SHP77 (cell line): ENCODE measurements around the gene RBM15.

Source experiments
- DNase-seq, 2 experiments: peaks; one replicate each; lab custom pipeline; 2025; lab: John Stamatoyannopoulos, UW

Gene RBM15

DNA sequence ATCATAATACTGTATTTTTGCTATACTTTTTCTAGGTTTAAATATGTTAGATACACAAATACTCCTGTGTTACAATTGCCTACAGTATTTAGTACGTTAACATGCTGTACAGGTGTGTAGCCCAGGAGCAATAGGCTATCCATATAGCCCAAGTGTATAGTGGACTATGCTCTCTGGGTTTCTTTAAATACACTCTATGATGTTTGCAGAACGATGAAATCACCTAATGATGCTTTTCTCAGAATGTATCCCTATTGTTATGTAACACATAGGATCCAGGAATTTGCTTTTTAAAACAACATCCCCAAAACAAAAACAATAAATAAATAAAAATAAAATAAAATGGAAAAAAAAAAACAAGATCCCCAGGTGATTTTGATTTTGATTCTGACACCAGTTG is 18.1 kb upstream of the RBM15 start:
- no peak for DNase-seq

- no peak for DNase-seq
These were observed 17.3 kb upstream of the RBM15 start for GRCh38 chr1:110321846-110322245.

- no peak for DNase-seq
These were observed 14.5 kb upstream of the RBM15 start for GRCh38 chr1:110324667-110325066.

GRCh38 chr1:110326826-110327225 is 12.4 kb upstream of the RBM15 start:
- DNase-seq: no peak

DNA sequence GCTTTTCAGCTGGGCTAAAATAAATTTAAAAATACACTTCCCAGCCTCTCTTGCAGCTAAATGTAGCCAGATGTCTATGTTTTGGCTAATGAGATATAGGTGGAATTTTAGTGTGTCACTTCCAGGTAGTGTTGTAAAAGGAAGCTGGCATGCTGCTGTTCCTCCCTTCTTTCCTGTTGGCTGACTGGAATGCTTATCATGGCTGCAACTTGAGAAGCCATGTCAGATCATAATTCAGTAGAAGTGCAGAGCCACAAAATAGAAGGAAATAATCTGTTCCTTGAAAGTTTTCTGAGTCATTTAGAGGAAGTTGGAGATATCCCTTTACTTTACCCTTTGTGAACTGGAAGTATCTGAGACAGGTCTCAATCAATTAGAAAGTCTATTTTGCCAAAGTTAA is 10.9 kb upstream of the RBM15 start:
- DNase-seq: no peak

- DNase-seq: no peak
These were observed 10.5 kb upstream of the RBM15 start for GRCh38 chr1:110328700-110329099.

GRCh38 chr1:110335265-110335664 is 3.9 kb upstream of the RBM15 start:
- no peak for DNase-seq

DNA sequence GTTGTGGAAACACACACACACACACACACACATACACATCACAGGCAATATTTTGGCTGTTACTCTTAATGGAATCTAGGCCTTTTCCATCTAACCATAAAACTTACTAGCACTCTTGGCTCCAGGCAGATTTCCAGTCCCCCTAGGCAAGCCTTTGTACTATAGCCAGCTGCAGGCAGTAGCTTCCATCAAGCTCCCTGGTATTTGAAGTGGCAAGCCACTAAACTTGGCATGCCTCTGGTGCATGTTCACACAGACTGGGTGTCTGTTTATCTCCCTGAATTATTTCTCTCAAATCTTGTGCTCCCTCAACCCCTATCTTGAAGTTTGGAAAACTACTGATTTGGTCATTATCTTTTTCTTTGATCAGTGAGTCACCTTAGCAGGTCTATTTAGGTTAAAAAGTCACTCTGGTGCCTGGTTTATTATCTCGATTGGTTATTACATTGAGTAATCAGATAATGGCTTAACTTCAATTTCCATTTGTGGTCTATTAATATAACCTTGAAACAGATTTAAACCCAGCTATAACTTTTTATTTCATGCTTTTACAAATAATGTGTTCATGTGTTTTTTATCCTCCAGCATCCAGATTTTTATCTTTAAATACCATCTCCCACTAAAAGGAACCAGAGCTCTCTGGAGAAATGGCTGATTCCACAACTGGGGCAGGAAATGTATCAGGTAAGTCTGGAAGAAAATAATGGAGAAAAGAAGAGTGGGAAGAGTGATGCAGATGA is 2.7 kb upstream of the RBM15 start:
- peak in 1 of 2 experiments; percentile 12 for DNase-seq

- peak; percentile 25 to 53 for DNase-seq
These were observed 1.4 kb upstream of the RBM15 start for GRCh38 chr1:110337704-110338308.

- peak; percentile 87 to 90 for DNase-seq
These were observed 780 bp upstream of the RBM15 start for GRCh38 chr1:110338309-110338885.

DNA sequence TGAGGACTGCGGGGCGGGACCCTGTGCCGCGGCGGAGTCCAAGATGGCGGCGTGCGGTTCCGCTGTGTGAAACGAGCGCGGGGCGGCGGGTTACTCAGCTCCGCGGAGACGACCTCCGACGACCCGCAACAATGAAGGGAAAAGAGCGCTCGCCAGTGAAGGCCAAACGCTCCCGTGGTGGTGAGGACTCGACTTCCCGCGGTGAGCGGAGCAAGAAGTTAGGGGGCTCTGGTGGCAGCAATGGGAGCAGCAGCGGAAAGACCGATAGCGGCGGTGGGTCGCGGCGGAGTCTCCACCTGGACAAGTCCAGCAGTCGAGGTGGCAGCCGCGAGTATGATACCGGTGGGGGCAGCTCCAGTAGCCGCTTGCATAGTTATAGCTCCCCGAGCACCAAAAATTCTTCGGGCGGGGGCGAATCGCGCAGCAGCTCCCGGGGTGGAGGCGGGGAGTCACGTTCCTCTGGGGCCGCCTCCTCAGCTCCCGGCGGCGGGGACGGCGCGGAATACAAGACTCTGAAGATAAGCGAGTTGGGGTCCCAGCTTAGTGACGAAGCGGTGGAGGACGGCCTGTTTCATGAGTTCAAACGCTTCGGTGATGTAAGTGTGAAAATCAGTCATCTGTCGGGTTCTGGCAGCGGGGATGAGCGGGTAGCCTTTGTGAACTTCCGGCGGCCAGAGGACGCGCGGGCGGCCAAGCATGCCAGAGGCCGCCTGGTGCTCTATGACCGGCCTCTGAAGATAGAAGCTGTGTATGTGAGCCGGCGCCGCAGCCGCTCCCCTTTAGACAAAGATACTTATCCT is 430 bp downstream of the RBM15 start:
- peak in 1 of 2 experiments; percentile 39 for DNase-seq

DNA sequence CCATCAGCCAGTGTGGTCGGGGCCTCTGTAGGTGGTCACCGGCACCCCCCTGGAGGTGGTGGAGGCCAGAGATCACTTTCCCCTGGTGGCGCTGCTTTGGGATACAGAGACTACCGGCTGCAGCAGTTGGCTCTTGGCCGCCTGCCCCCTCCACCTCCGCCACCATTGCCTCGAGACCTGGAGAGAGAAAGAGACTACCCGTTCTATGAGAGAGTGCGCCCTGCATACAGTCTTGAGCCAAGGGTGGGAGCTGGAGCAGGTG is 961 bp downstream of the RBM15 start:
- no peak for DNase-seq

DNA sequence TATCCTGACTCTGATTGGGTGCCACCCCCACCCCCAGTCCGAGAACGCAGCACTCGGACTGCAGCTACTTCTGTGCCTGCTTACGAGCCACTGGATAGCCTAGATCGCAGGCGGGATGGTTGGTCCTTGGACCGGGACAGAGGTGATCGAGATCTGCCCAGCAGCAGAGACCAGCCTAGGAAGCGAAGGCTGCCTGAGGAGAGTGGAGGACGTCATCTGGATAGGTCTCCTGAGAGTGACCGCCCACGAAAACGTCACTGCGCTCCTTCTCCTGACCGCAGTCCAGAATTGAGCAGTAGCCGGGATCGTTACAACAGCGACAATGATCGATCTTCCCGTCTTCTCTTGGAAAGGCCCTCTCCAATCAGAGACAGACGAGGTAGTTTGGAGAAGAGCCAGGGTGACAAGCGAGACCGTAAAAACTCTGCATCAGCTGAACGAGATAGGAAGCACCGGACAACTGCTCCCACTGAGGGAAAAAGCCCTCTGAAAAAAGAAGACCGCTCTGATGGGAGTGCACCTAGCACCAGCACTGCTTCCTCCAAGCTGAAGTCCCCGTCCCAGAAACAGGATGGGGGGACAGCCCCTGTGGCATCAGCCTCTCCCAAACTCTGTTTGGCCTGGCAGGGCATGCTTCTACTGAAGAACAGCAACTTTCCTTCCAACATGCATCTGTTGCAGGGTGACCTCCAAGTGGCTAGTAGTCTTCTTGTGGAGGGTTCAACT is 2.1 kb downstream of the RBM15 start:
- DNase-seq: no peak

DNA sequence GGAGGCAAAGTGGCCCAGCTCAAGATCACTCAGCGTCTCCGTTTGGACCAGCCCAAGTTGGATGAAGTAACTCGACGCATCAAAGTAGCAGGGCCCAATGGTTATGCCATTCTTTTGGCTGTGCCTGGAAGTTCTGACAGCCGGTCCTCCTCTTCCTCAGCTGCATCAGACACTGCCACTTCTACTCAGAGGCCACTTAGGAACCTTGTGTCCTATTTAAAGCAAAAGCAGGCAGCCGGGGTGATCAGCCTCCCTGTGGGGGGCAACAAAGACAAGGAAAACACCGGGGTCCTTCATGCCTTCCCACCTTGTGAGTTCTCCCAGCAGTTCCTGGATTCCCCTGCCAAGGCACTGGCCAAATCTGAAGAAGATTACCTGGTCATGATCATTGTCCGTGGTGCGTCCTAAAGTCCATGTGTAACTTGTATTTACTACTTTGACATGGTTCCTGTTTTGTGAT is 2.7 kb downstream of the RBM15 start:
- no peak for DNase-seq

- no peak for DNase-seq
These were observed 4.1 kb downstream of the RBM15 start for GRCh38 chr1:110343249-110343648.

DNA sequence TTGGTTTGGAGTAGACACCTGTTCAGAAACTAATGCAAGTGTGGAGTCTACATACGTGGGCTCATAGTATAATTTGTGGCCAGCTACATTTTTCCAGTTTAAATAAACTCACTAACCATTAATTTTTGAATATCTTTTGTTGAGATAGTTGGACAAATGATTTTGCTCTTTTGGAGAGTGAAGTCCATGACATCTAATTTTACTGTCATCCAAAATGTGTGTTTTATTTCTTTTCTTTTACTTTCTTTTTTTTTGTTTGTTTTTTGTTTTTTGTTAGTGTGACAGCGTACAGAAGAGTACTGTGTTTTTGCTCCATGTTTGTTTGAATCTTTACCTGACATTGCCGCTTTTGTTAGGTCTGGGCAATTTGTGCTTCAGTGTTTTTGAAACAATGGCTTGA is 5.0 kb downstream of the RBM15 start:
- DNase-seq: no peak

DNA sequence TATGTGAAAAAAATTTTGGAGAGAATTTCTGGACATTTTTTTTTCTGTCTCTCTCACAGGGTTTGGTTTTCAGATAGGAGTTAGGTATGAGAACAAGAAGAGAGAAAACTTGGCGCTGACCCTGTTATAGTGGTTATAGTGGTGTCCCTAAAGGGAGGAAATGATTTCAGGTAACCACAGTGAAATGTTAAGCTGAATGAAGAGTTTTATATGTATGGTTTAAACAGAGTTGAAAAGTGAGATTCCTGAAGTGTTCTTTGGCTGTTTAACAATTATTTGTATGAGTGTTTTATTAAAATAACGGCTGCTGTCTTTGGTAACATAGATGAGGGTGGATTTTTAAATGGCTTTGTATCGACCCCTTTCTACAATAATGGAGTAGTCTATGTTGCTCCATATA is 6.3 kb downstream of the RBM15 start:
- DNase-seq: no peak

DNA sequence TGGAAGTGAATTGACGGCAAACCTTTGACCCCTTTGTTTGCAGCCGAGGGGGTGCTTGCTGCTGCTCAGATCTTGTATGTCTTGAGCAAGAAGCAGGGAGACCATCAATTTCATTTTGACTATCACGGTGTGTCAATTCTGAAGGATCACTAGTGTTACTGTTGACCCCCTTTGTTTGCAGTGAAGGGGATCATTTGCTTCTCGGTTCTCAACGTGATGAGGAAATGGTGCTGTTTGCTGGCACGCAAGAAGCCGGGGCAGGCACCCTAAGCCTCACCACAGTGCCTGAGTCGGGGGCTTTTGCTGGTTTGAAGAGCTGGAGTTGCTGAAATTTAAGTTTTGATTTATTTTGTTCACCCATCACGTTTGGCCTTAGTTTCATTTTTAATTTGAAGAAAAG is 7.5 kb downstream of the RBM15 start:
- no peak for DNase-seq

DNA sequence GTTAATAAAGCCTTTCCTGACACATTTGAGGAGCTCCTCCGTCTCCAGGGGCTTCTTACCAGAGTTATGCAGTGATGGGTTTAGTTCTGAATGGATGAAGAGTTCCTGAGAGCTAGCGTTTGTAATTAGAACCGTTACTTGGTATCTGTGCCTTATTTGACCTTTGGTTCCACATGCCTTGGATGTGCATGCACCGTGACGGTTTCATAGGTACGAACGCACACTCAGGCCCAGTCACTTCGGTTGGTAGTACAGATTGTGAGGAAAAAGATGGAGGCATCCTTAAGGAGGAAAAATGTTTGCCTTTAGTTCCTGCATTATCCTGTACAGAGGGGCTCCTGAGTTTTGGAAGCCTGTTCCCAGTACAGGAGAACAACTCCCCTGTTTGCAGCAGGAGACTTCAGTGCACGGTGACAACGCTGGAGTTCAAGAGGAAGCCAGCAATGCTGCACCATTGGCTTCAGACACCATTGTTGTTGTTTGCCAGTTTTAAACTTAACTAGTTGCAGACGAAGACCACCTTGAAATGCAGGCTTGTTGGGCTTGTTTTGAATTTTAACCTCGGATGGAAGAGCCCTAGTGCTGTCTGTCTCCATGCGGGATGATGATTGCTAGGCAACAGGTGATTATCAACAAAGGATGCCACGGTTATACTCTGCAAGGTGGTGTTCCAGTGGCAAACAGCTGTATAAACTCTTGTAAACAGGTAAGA is 8.2 kb downstream of the RBM15 start:
- no peak for DNase-seq

DNA sequence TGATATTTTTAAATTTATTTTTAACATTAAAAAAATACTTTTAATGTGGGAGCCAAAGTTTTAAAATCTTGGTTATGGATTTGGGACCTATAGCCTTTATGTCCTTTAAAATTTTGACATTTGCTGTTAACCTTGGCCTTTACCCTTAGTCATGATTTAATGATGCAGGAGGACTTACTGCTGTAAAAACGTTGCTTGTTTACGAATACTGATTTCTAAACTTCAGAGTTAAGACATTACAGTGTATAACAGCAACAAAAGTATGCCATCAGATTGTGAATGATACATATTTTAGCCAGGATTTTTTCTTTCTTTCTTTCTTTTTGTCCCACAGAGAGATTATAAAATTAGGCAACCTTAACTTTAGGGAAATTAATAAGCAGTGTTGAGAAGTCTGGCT is 8.9 kb downstream of the RBM15 start:
- DNase-seq: no peak

DNA sequence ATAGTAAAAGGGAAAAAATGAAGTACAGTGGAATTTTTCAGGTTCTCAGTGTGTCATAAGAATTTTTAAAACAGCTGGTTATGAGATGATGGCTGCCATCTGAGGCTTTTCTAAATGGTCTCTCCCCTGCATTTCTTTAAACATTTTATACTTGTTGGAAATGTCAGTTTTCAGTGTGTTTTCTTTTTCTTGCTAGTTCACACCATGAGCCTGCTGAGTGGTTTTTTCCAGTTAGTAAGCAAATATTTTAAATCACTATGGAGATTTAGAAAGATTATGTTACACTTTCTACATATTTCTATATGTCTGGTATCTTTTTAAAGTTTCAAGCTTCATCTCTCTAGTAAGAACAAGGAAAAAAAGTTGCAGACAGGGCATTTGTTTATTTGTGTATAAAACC is 9.6 kb downstream of the RBM15 start:
- no peak for DNase-seq

DNA sequence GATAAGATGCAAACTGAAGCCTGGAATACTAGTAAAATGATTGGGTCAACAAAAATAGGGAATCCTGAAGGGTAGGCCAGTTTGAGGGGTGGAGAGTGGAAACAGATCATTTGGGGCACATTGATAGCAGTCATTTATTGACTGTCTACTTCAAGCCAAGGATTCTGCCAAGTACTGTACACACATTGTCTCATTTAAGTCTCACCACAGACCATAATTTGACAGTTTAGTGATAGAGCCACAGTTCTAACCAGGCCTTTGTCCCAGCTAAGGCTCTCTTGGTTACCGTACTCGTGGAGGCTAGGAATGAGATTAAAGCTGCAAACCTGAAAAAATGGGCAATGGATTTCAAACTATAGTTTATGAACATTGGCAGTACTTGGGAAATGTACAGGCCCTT is 11.2 kb downstream of the RBM15 start:
- no peak for DNase-seq
